PC-9 (cell line): ENCODE data around the gene NAGS.

Experiments used
- CTCF ChIP-seq: fragments of 200-600 bp; sonication (generic); conservative IDR thresholded peaks from 2 replicates; pipeline ENCODE4 v1.6.1; 2017; ENCODE audit warnings: mixed run types, antibody characterized with exemption, mild to moderate bottlenecking, moderate library complexity
- EZH2 ChIP-seq: fragments of 200-600 bp; sonication (generic); IDR thresholded peaks from 2 replicates; pipeline ENCODE4 v1.8.0; 2017; ENCODE audit warnings: antibody characterized with exemption, low read depth

- TF ChIP-seq CTCF (no peak), EZH2 (no peak)
These were observed 38.9 kb downstream of the NAGS start for GRCh38 chr17:44043272-44043696.
